ENCODE results near the gene TMEM232. TPM values are rescaled to one million over a fixed set of nuclear protein-coding genes. Genes with fewer than 3 reads are reported as not detected.

The TMEM232 gene
- total and polyA plus RNA-seq, 8 donors = 0.68 to 3.5 (median 2.2) TPM

GRCh38 chr5:110525762-110526161, 200.7 kb downstream of the TMEM232 start:
- TF ChIP-seq CTCF (IDR thresholded peaks at IDR 0.05) = no peak
- WGBS, 2 donors = 96 to 100% methylated on average over 1 of the region's 1 CpG
- no peaks in the 10 kb centered on the region for H3K27me3 ChIP-seq
- ATAC-seq (no peak), FAIRE-seq (no peak), DNase-seq (no peak)
- no peaks in the 10 kb centered on the region for H3K4me1 ChIP-seq
- no peaks in the 10 kb centered on the region for H3K36me3 ChIP-seq
- intact Hi-C loops (cut with DNase I) = no loop called here
- peaks cover 0 to 3% (median 0%) of the 10 kb centered on the region in 4 donors for H3K9me3 ChIP-seq
- H3K4me3 ChIP-seq = no peak overlapping the region
- no peak overlapping the region for H3K27ac ChIP-seq

- intact Hi-C loops (cut with DNase I) = no loop called here
- no peaks in the 10 kb centered on the region for H3K27me3 ChIP-seq
- H3K27ac ChIP-seq = no peak overlapping the region
- no peak for TF ChIP-seq CTCF (IDR thresholded peaks at IDR 0.05)
- no peaks in the 10 kb centered on the region for H3K36me3 ChIP-seq
- no peak for FAIRE-seq
- H3K9me3 ChIP-seq = peaks cover 0 to 2% (median 0%) of the 10 kb centered on the region in 4 donors
- no peak overlapping the region for H3K4me3 ChIP-seq
- no peak for DNase-seq
- no peak for ATAC-seq
- no peaks in the 10 kb centered on the region for H3K4me1 ChIP-seq
Observed at GRCh38 chr5:110517396-110517795, 209.1 kb downstream of the TMEM232 start.

- no peaks in the 10 kb centered on the region for H3K36me3 ChIP-seq
- ATAC-seq (no peak), DNase-seq (no peak), FAIRE-seq (no peak)
- WGBS, 2 donors = 56 to 63% methylated on average over 2 of the region's 2 CpGs
- H3K4me3 ChIP-seq = no peak overlapping the region
- intact Hi-C loops (cut with DNase I) = no loop called here
- no peaks in the 10 kb centered on the region for H3K4me1 ChIP-seq
- no peaks in the 10 kb centered on the region for H3K27me3 ChIP-seq
- no peaks in the 10 kb centered on the region for H3K9me3 ChIP-seq
- no peak for TF ChIP-seq CTCF (IDR thresholded peaks at IDR 0.05)
- H3K27ac ChIP-seq = no peak overlapping the region
Observed at GRCh38 chr5:110514030-110514429, 212.4 kb downstream of the TMEM232 start.

GRCh38 chr5:110512266-110512665, 214.2 kb downstream of the TMEM232 start:
- H3K27ac ChIP-seq = no peak overlapping the region
- FAIRE-seq (no peak), DNase-seq (no peak), ATAC-seq (no peak)
- no peaks in the 10 kb centered on the region for H3K4me1 ChIP-seq
- intact Hi-C loops (cut with DNase I) = no loop called here
- WGBS, 2 donors = 70% methylated on average over 4 of the region's 4 CpGs
- H3K27me3 ChIP-seq = no peaks in the 10 kb centered on the region
- no peaks in the 10 kb centered on the region for H3K36me3 ChIP-seq
- TF ChIP-seq CTCF (IDR thresholded peaks at IDR 0.05) = no peak
- H3K9me3 ChIP-seq = no peaks in the 10 kb centered on the region
- no peak overlapping the region for H3K4me3 ChIP-seq

- no peaks in the 10 kb centered on the region for H3K4me1 ChIP-seq
- TF ChIP-seq CTCF (IDR thresholded peaks at IDR 0.05) = no peak
- no peaks in the 10 kb centered on the region for H3K27me3 ChIP-seq
- intact Hi-C loops (cut with DNase I) = no loop called here
- no peaks in the 10 kb centered on the region for H3K36me3 ChIP-seq
- no peaks in the 10 kb centered on the region for H3K9me3 ChIP-seq
- DNase-seq (no peak), FAIRE-seq (no peak), ATAC-seq (no peak)
- no peak overlapping the region for H3K4me3 ChIP-seq
- no peak overlapping the region for H3K27ac ChIP-seq
Observed at GRCh38 chr5:110510146-110510545, 216.3 kb downstream of the TMEM232 start.

All from pancreas (tissue), 10 donors.